ENCODE results near the gene PRSS38.

GRCh38 chr1:227788271-227789083, 27.0 kb upstream of the PRSS38 start:
- TF ChIP-seq CTCF (IDR thresholded peaks at IDR 0.05; ENCODE audit: insufficient read depth, low read length) (no peak), REST (IDR thresholded peaks at IDR 0.05; ENCODE audit: insufficient replicate concordance, low read depth) (no peak), POLR2AphosphoS5 (IDR thresholded peaks at IDR 0.05; ENCODE audit: low read depth) (no peak)
